ENCODE results near the gene FZD10. TPM values are rescaled to one million over a fixed set of nuclear protein-coding genes. Genes with fewer than 3 reads are reported as not detected.

The FZD10 gene
- total RNA-seq, 1 experiment from 2014 or later, result not detected

- H3K9me3 ChIP-seq (ENCODE audit: control insufficient read depth in 1 of 2, insufficient read depth in 1 of 2, low read depth in 1 of 2, low read length in 2 of 2), result peaks cover 0 to 11% of the 10 kb centered on the region in 2 experiments; a peak in 2 of 4 replicates
- intact Hi-C loops (cut with micrococcal nuclease), result no loop called here
- H3K4me1 ChIP-seq (ENCODE audit: control insufficient read depth in 1 of 2, insufficient read depth in 2 of 2, low read length in 2 of 2), result no peaks in the 10 kb centered on the region
- ChIA-PET POLR2A (no interaction called here), RAD21 (ENCODE audit: low non-redundant PET in 1 of 2, low total read pairs in 2 of 2, uncharacterized antibody in 2 of 2, unreplicated experiment in 2 of 2) (no interaction called here), CTCF (no interaction called here)
- no peaks in the 10 kb centered on the region for H3K27me3 ChIP-seq (ENCODE audit: insufficient read depth, low read length)
- no peaks in the 10 kb centered on the region for H3K9me2 ChIP-seq (ENCODE audit: insufficient read depth)
- H4K20me1 ChIP-seq (ENCODE audit: insufficient read depth), result no peaks in the 10 kb centered on the region
- H3K79me2 ChIP-seq (ENCODE audit: insufficient read depth, low read length), result no peaks in the 10 kb centered on the region
- H2AFZ ChIP-seq (ENCODE audit: low read depth, low read length, poor library complexity, severe bottlenecking), result no peak overlapping the region
- ATAC-seq (no peak), DNase-seq (ENCODE audit: low read depth, low spot score) (no peak)
- no peaks in the 10 kb centered on the region for H3K36me3 ChIP-seq (ENCODE audit: control insufficient read depth in 1 of 2, insufficient read depth in 2 of 2, low read length in 2 of 2)
- no peak for TF ChIP-seq MAX (IDR thresholded peaks at IDR 0.05)
- no peak for TF ChIP-seq EZH2 (IDR thresholded peaks at IDR 0.05)
- H3K9ac ChIP-seq (ENCODE audit: low read length), result no peak overlapping the region
- no peak overlapping the region for H3K4me3 ChIP-seq (replicated peaks in 1 of 2; ENCODE audit: low read depth in 1 of 2, low read length in 2 of 2)
- H3K4me2 ChIP-seq (ENCODE audit: low read length), result no peak overlapping the region
- H3K27ac ChIP-seq (ENCODE audit: low read depth, low read length), result no peak overlapping the region
- no TSS peak for BruUV-seq (replicated peaks)
Measured at GRCh38 chr12:130126023-130126432, 36.2 kb upstream of the FZD10 start.

GRCh38 chr12:130127532-130127911, 34.7 kb upstream of the FZD10 start:
- H3K27me3 ChIP-seq (ENCODE audit: insufficient read depth, low read length), result no peaks in the 10 kb centered on the region
- no peaks in the 10 kb centered on the region for H3K79me2 ChIP-seq (ENCODE audit: insufficient read depth, low read length)
- ChIA-PET RAD21 (ENCODE audit: low non-redundant PET in 1 of 2, low total read pairs in 2 of 2, uncharacterized antibody in 2 of 2, unreplicated experiment in 2 of 2) (no interaction called here), POLR2A (no interaction called here), CTCF (no interaction called here)
- H3K36me3 ChIP-seq (ENCODE audit: control insufficient read depth in 1 of 2, insufficient read depth in 2 of 2, low read length in 2 of 2), result no peaks in the 10 kb centered on the region
- H2AFZ ChIP-seq (ENCODE audit: low read depth, low read length, poor library complexity, severe bottlenecking), result no peak overlapping the region
- ATAC-seq, result no peak
- H4K20me1 ChIP-seq (ENCODE audit: insufficient read depth), result no peaks in the 10 kb centered on the region
- no peak overlapping the region for H3K27ac ChIP-seq (ENCODE audit: low read depth, low read length)
- intact Hi-C loops (cut with micrococcal nuclease), result no loop called here
- H3K9ac ChIP-seq (ENCODE audit: low read length), result no peak overlapping the region
- no peak overlapping the region for H3K4me3 ChIP-seq (replicated peaks in 1 of 2; ENCODE audit: low read depth in 1 of 2, low read length in 2 of 2)
- BruUV-seq (replicated peaks), result no TSS peak
- no peaks in the 10 kb centered on the region for H3K4me1 ChIP-seq (ENCODE audit: control insufficient read depth in 1 of 2, insufficient read depth in 2 of 2, low read length in 2 of 2)
- DNase-seq (ENCODE audit: low read depth, low spot score), result no peak
- H3K4me2 ChIP-seq (ENCODE audit: low read length), result no peak overlapping the region
- peaks cover 0 to 11% of the 10 kb centered on the region in 2 experiments; a peak in 2 of 4 replicates for H3K9me3 ChIP-seq (ENCODE audit: control insufficient read depth in 1 of 2, insufficient read depth in 1 of 2, low read depth in 1 of 2, low read length in 2 of 2)
- no peak for TF ChIP-seq EGR1 (IDR thresholded peaks at IDR 0.05; ENCODE audit: low read depth)
- TF ChIP-seq ZFX (IDR thresholded peaks at IDR 0.05), result no peak
- no peak for TF ChIP-seq TCF7L2 (IDR thresholded peaks at IDR 0.05; ENCODE audit: borderline replicate concordance, extremely low read depth, insufficient read depth, insufficient read length)
- no peak for TF ChIP-seq EZH2 (IDR thresholded peaks at IDR 0.05)
- no peak for TF ChIP-seq ZNF274 (IDR thresholded peaks at IDR 0.05; ENCODE audit: low read depth, low read length)
- no peak for TF ChIP-seq POLR2A (IDR thresholded peaks at IDR 0.05; ENCODE audit: borderline replicate concordance, extremely low read depth, insufficient read depth, insufficient read length)
- TF ChIP-seq SP1 (IDR thresholded peaks at IDR 0.05; ENCODE audit: low read depth), result no peak
- TF ChIP-seq JUND (IDR thresholded peaks at IDR 0.05), result no peak
- no peaks in the 10 kb centered on the region for H3K9me2 ChIP-seq (ENCODE audit: insufficient read depth)

All from HCT116 (cell line).